T-helper 1 cell (primary cell): ENCODE data around the gene MATK.

Source experiments
- DNase-seq, 5 donors: peaks; one replicate each; pipeline ENCODE4 v3.0.0-alpha.2; 2012 to 2020

Gene MATK

GRCh38 chr19:3814648-3815047 lies 28.5 kb upstream of the MATK start:
- DNase-seq, result no peak

- peak in 1 of 5 donors; percentile 32 for DNase-seq
These were observed 27.6 kb upstream of the MATK start for GRCh38 chr19:3813473-3814392.

GRCh38 chr19:3810708-3811355 lies 24.7 kb upstream of the MATK start:
- DNase-seq, result no peak

- no peak for DNase-seq
These were observed 23.9 kb upstream of the MATK start for GRCh38 chr19:3809881-3810707.

GRCh38 chr19:3808420-3809143 lies 22.4 kb upstream of the MATK start:
- no peak for DNase-seq

GRCh38 chr19:3807574-3808354 lies 21.6 kb upstream of the MATK start:
- DNase-seq, result no peak

GRCh38 chr19:3807131-3807480 lies 20.9 kb upstream of the MATK start:
- no peak for DNase-seq

- DNase-seq, result no peak
These were observed 19.7 kb upstream of the MATK start for GRCh38 chr19:3805859-3806258.

- DNase-seq, result no peak
These were observed 18.2 kb upstream of the MATK start for GRCh38 chr19:3804429-3804828.

GRCh38 chr19:3803986-3804385 lies 17.8 kb upstream of the MATK start:
- no peak for DNase-seq

- no peak for DNase-seq
These were observed 17.1 kb upstream of the MATK start for GRCh38 chr19:3803114-3803888.

GRCh38 chr19:3801412-3802096 lies 15.4 kb upstream of the MATK start:
- DNase-seq, result peak in 4 of 5 donors; percentile 30 to 55 (median 46)

GRCh38 chr19:3800996-3801395 lies 14.8 kb upstream of the MATK start:
- DNase-seq, result no peak

GRCh38 chr19:3798137-3798536 lies 12.0 kb upstream of the MATK start:
- peak in 1 of 5 donors; percentile 58 for DNase-seq

- no peak for DNase-seq
These were observed 10.2 kb upstream of the MATK start for GRCh38 chr19:3796358-3796757.

- no peak for DNase-seq
These were observed 7.6 kb upstream of the MATK start for GRCh38 chr19:3793799-3794198.

- DNase-seq, result no peak
These were observed 5.9 kb upstream of the MATK start for GRCh38 chr19:3792114-3792513.

- no peak for DNase-seq
These were observed 4.8 kb upstream of the MATK start for GRCh38 chr19:3790941-3791340.

- DNase-seq, result no peak
These were observed 4.1 kb upstream of the MATK start for GRCh38 chr19:3790209-3790734.
